Measurements from ENCODE around the gene TCFL5. TPM values are rescaled to one million over a fixed set of nuclear protein-coding genes. Genes with fewer than 3 reads are reported as not detected.

Gene TCFL5
- total and polyA plus RNA-seq, 2 donors (not counting 3 experiments of a cell fraction or from before 2014, with no cell fraction given): 4.4 to 11.1 TPM

DNA sequence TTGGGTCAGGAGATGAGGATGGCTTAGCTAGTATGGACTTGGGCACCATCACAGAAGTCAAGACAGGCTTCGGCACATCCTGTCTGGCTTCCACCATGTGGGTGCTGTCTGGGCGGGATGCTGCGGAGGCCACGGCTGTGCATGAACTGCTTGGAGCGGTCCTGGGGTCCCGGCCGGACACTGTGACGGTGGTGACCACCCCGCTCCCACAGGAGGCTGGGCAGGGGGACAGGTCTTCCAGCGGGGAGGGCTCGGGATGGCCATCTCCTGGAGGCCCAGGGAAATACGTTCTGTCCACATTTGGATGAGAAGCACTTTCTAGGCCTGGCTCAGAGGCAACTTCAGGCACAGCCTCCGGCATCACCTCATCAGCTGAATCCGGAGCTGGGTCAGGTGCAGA is 32.1 kb upstream of the TCFL5 start:
- Histone ChIP-seq H3K36me3 (ENCODE audit: control insufficient read depth in 2 of 2, extremely low read depth in 1 of 2, insufficient read depth in 2 of 2, low read length in 2 of 2) (peaks cover 28 to 46% of the 10 kb centered on the region in 2 experiments), H3K27ac (ENCODE audit: insufficient read depth, low read depth, low read length) (no peak overlapping the region), H4K20me1 (replicated peaks; ENCODE audit: control insufficient read depth, extremely low read depth, insufficient read depth, low read length) (no peaks in the 10 kb centered on the region), H3K4me1 (ENCODE audit: control insufficient read depth, extremely low read depth, insufficient read depth, low read length) (no peaks in the 10 kb centered on the region), H3K27me3 (ENCODE audit: control insufficient read depth in 2 of 2, insufficient read depth in 2 of 2, low read length in 2 of 2) (no peaks in the 10 kb centered on the region), H3K79me2 (ENCODE audit: control insufficient read depth, insufficient read depth, low read length) (no peaks in the 10 kb centered on the region), H3K4me3 (replicated peaks in 1 of 3; ENCODE audit: insufficient read depth in 1 of 3, low read depth in 1 of 3, low read length in 3 of 3) (no peak overlapping the region), H3K4me2 (ENCODE audit: insufficient read depth, low read length) (no peak overlapping the region), H3K9ac (replicated peaks; ENCODE audit: extremely low read depth, insufficient read depth, low read length) (no peak overlapping the region), H3K9me1 (replicated peaks; ENCODE audit: control insufficient read depth, extremely low read depth, insufficient read depth, low read length) (no peaks in the 10 kb centered on the region), H3K9me3 (replicated peaks; ENCODE audit: control insufficient read depth, insufficient read depth, low read length) (no peaks in the 10 kb centered on the region), H2AFZ (ENCODE audit: low read depth, low read length) (no peak overlapping the region)
- POLR2A ChIA-PET: no interaction called here
- TSS peak; percentile 35 for BruUV-seq (replicated peaks)
- intact Hi-C loops (cut with micrococcal nuclease) (no loop called here), dilution Hi-C loops (cut with MboI; ENCODE audit: extremely low pct_ligation_motif_present, low sequenced_read_pairs) (no loop called here)
- TF ChIP-seq, protein P1, sequence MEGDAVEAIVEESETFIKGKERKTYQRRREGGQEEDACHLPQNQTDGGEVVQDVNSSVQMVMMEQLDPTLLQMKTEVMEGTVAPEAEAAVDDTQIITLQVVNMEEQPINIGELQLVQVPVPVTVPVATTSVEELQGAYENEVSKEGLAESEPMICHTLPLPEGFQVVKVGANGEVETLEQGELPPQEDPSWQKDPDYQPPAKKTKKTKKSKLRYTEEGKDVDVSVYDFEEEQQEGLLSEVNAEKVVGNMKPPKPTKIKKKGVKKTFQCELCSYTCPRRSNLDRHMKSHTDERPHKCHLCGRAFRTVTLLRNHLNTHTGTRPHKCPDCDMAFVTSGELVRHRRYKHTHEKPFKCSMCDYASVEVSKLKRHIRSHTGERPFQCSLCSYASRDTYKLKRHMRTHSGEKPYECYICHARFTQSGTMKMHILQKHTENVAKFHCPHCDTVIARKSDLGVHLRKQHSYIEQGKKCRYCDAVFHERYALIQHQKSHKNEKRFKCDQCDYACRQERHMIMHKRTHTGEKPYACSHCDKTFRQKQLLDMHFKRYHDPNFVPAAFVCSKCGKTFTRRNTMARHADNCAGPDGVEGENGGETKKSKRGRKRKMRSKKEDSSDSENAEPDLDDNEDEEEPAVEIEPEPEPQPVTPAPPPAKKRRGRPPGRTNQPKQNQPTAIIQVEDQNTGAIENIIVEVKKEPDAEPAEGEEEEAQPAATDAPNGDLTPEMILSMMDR (IDR thresholded peaks at IDR 0.05; ENCODE audit: extremely low read depth in 1 of 2, insufficient read depth in 1 of 2, low read depth in 1 of 2, low read length in 2 of 2): peak in 1 of 2 donors; percentile 2
- TF ChIP-seq FOS (IDR thresholded peaks at IDR 0.05; ENCODE audit: borderline replicate concordance, insufficient read depth, low read length) (no peak), POLR2A (IDR thresholded peaks at IDR 0.05; ENCODE audit: low read depth, low read length) (no peak), EZH2 (IDR thresholded peaks at IDR 0.05; ENCODE audit: borderline replicate concordance, low read depth, low read length, severe bottlenecking) (no peak), GATA2 (IDR thresholded peaks at IDR 0.05; ENCODE audit: insufficient read depth, insufficient read length, low read depth, low read length) (no peak)
- no peak for FAIRE-seq
- DNase-seq (ENCODE audit: low read depth, low spot score): no peak
- CTCF ChIA-PET: interaction anchor here (1.5 to 1.7 kb wide), 3 partner anchors 17 to 79 kb away, joined by 3 to 4 read pairs (median 4); no protein-coding TSS in a partner anchor

All from endothelial cell of umbilical vein (primary cell).